HepG2 (cell line): ENCODE measurements around the gene HEXIM1. TPM values are rescaled to one million over a fixed set of nuclear protein-coding genes. Genes with fewer than 3 reads are reported as not detected.
A peak's percentile ranks its signal among the peaks of the same experiment; 100 is the strongest.

ENCODE experiments used
- AGO2 ChIP-seq: fragments of 200-400 bp; formaldehyde crosslinking; optimal IDR thresholded peaks from 2 replicates; pipeline ENCODE3; 2017; ENCODE audit warnings: mild to moderate bottlenecking, low read depth, low read length, moderate library complexity
- AKAP8 ChIP-seq: sonication (generic); formaldehyde crosslinking; IDR thresholded peaks from 2 replicates; pipeline ENCODE4 v1.5.1; 2020; ENCODE audit warnings: mild to moderate bottlenecking, missing genetic modification reagents
- BCL6 ChIP-seq: IDR thresholded peaks from 2 replicates; pipeline ENCODE4 v1.6.1; 2016; ENCODE audit warnings: missing genetic modification reagents, missing compliant biosample characterization
- BHLHE40 ChIP-seq: IDR thresholded peaks from 2 replicates; pipeline ENCODE4 v1.6.1; 2011; ENCODE audit warnings: low read length, improper control_type of control experiment
- CENPT ChIP-seq: sonication (generic); formaldehyde crosslinking; IDR thresholded peaks from 2 replicates; pipeline ENCODE4 v1.8.0; 2022; ENCODE audit warnings: low read depth, mild to moderate bottlenecking, moderate library complexity, missing genetic modification reagents
- CTCF ChIP-seq: sonication (generic); formaldehyde crosslinking; IDR thresholded peaks from 2 replicates; pipeline ENCODE4 v1.5.0; 2020; ENCODE audit warnings: mild to moderate bottlenecking, missing genetic modification reagents, moderate library complexity
- HIVEP1 ChIP-seq: sonication (generic); formaldehyde crosslinking; IDR thresholded peaks from 2 replicates; pipeline ENCODE4 v1.4.0; 2020; ENCODE audit warnings: mild to moderate bottlenecking, missing genetic modification reagents
- PAWR ChIP-seq: sonication (generic); formaldehyde crosslinking; IDR thresholded peaks from 2 replicates; pipeline ENCODE4 v1.4.0; 2020; ENCODE audit warnings: missing genetic modification reagents, mild to moderate bottlenecking, borderline replicate concordance
- TCF7L2 ChIP-seq: IDR thresholded peaks from 2 replicates; pipeline ENCODE4 v1.6.1; 2011; ENCODE audit warnings: mild to moderate bottlenecking, low read depth, low read length, moderate library complexity
- ZBTB7A ChIP-seq: sonication (generic); formaldehyde crosslinking; IDR thresholded peaks from 2 replicates; pipeline ENCODE4 v1.8.0; 2022; ENCODE audit warnings: mild to moderate bottlenecking, missing genetic modification reagents
- ZC3H13 ChIP-seq: sonication (generic); formaldehyde crosslinking; IDR thresholded peaks from 2 replicates; pipeline ENCODE4 v1.8.1; 2023; ENCODE audit warnings: mild to moderate bottlenecking, missing genetic modification reagents, moderate library complexity
- ZNF333 ChIP-seq: sonication (generic); formaldehyde crosslinking; IDR thresholded peaks from 2 replicates; pipeline ENCODE4 v1.4.0; 2020; ENCODE audit warnings: mild to moderate bottlenecking, missing genetic modification reagents, borderline replicate concordance
- ZNF597 ChIP-seq: sonication (generic); formaldehyde crosslinking; IDR thresholded peaks from 2 replicates; pipeline ENCODE4 v1.5.0; 2020; ENCODE audit warnings: missing genetic modification reagents
- ZNF674 ChIP-seq: sonication (generic); formaldehyde crosslinking; IDR thresholded peaks from 2 replicates; pipeline ENCODE4 v1.5.0; 2020; ENCODE audit warnings: low read depth, mild to moderate bottlenecking, missing genetic modification reagents
- polyA plus RNA-seq, 8 experiments: library from polyadenylated mRNA; depleted of rRNA in 3 of 8; stranded (reverse) in 7 of 8; unstranded in 1 of 8; fragments of >200 nt; fragmentation: Illumina TruSeq in 4 of 8; extraction: Trizol in 4 of 8; gene quantifications; 2 replicates each; pipeline versions ENCODE4 v1.2.1 to v1.2.3, GENCODE V29; 2011 to 2016; ENCODE audit warnings: low read depth in 4 of 8, missing spikeins in 1 of 8, mixed read lengths in 1 of 8; ENCODE audit not compliant: insufficient read depth in 1 of 8
- total RNA-seq, 5 experiments: library from RNA; depleted of rRNA; stranded (reverse); fragments of >200 nt; fragmentation: Illumina TruSeq; extraction: Trizol; gene quantifications; 2 replicates each; pipeline ENCODE4 v1.2.3, GENCODE V29; 2016; ENCODE audit warnings: low read depth in 1 of 5

HEXIM1 gene
- total and polyA plus RNA-seq, 2 of the 13 experiments (the other 11 are each of a cell fraction or from before 2014, with no cell fraction given) = 10.5 to 16.6 TPM

- TF ChIP-seq AGO2 = peak; percentile 92
- no peak for TF ChIP-seq CTCF (CRISPR knock-in tag)
- no peak for TF ChIP-seq HIVEP1 (CRISPR knock-in tag)
- peak; percentile 60; the same call in 1 of the 2 replicates for TF ChIP-seq AKAP8 (CRISPR knock-in tag)
- TF ChIP-seq BCL6 (CRISPR knock-in tag) = no peak
- TF ChIP-seq ZNF333 (CRISPR knock-in tag) = no peak
- no peak for TF ChIP-seq ZNF674 (CRISPR knock-in tag)
- no peak for TF ChIP-seq ZNF597 (CRISPR knock-in tag)
- no peak for TF ChIP-seq ZBTB7A (CRISPR knock-in tag)
- no peak for TF ChIP-seq PAWR (CRISPR knock-in tag)
- no peak for TF ChIP-seq TCF7L2
- TF ChIP-seq BHLHE40 = no peak
- TF ChIP-seq CENPT (CRISPR knock-in tag) = no peak
- TF ChIP-seq ZC3H13 (CRISPR knock-in tag) = no peak
Observed at GRCh38 chr17:45143767-45144198, 4.5 kb upstream of the HEXIM1 start (continued).
